Neural progenitor cell (in vitro differentiated cells): Measurements from ENCODE around the gene FRMPD4. TPM values are rescaled to one million over a fixed set of nuclear protein-coding genes. Genes with fewer than 3 reads are reported as not detected.

Experiments used
- DNase-seq: peaks from one replicate; pipeline ENCODE4 v3.0.0-alpha.2; 2016; ENCODE audit warnings: low spot score
- H2AFZ ChIP-seq: fragments of 200-600 bp; sonication (generic); replicated peaks from 2 replicates; pipeline ENCODE4 v1.6.1; 2016; ENCODE audit warnings: antibody characterized with exemption
- H3F3A ChIP-seq: fragments of 200-600 bp; sonication (generic); 2 replicates; pipeline ENCODE4 v1.6.1; 2016; ENCODE audit warnings: antibody characterized with exemption, low read depth
- H3K27ac ChIP-seq: fragments of 200-600 bp; sonication (generic); 2 replicates; pipeline ENCODE4 v1.5.1; 2016; ENCODE audit warnings: mild to moderate bottlenecking
- H3K27me3 ChIP-seq: fragments of 200-600 bp; sonication (generic); 2 replicates; pipeline ENCODE4 v1.6.1; 2016; ENCODE audit warnings: mild to moderate bottlenecking, moderate library complexity
- H3K36me3 ChIP-seq: fragments of 200-600 bp; sonication (generic); 2 replicates; pipeline ENCODE4 v1.5.1; 2016
- H3K4me1 ChIP-seq: fragments of 200-600 bp; sonication (generic); 2 replicates; pipeline ENCODE4 v1.6.1; 2016; ENCODE audit warnings: mixed run types
- H3K4me2 ChIP-seq: fragments of 200-600 bp; sonication (generic); 2 replicates; pipeline ENCODE4 v1.6.1; 2016
- H3K4me3 ChIP-seq: fragments of 200-600 bp; sonication (generic); 2 replicates; pipeline ENCODE4 v1.5.1; 2016
- H3K79me2 ChIP-seq: fragments of 200-600 bp; sonication (generic); 2 replicates; pipeline ENCODE4 v1.6.1; 2016; ENCODE audit warnings: low read depth
- H3K9ac ChIP-seq: fragments of 200-600 bp; sonication (generic); 2 replicates; pipeline ENCODE4 v1.6.1; 2016
- H3K9me3 ChIP-seq: fragments of 200-600 bp; sonication (generic); 2 replicates; pipeline ENCODE4 v1.5.1; 2016; ENCODE audit warnings: low read depth
- H4K20me1 ChIP-seq: fragments of 200-600 bp; sonication (generic); 2 replicates; pipeline ENCODE4 v1.6.1; 2016; ENCODE audit warnings: low read depth
- H3K27ac Mint-ChIP-seq: 3 replicates; pipeline ENCODE4 v1.8.0; 2021; ENCODE audit warnings: mixed read lengths
- H3K27me3 Mint-ChIP-seq: 2 replicates; pipeline ENCODE4 v1.8.0; 2022; ENCODE audit warnings: low read depth, mild to moderate bottlenecking, inconsistent platforms, moderate library complexity, mixed read lengths; ENCODE audit not compliant: insufficient read depth
- H3K36me3 Mint-ChIP-seq: 3 replicates; pipeline ENCODE4 v1.8.0; 2021; ENCODE audit warnings: mixed read lengths
- H3K4me1 Mint-ChIP-seq: 3 replicates; pipeline ENCODE4 v1.8.0; 2021; ENCODE audit warnings: mixed read lengths
- H3K4me3 Mint-ChIP-seq: 3 replicates; pipeline ENCODE4 v1.8.0; 2021; ENCODE audit warnings: mild to moderate bottlenecking, moderate library complexity, mixed read lengths
- H3K9me3 Mint-ChIP-seq: 3 replicates; pipeline ENCODE4 v1.8.0; 2020; ENCODE audit warnings: mixed read lengths
- CTCF ChIP-seq: fragments of 200-600 bp; sonication (generic); IDR thresholded peaks from 2 replicates; pipeline ENCODE4 v1.5.1; 2017; ENCODE audit warnings: antibody characterized with exemption, mild to moderate bottlenecking
- EZH2 ChIP-seq: fragments of 200-600 bp; sonication (generic); IDR thresholded peaks from 2 replicates; pipeline ENCODE4 v1.6.1; 2017; ENCODE audit warnings: antibody characterized with exemption, mild to moderate bottlenecking, moderate library complexity
- EZH2phosphoT487 ChIP-seq: fragments of 200-600 bp; sonication (generic); IDR thresholded peaks from 2 replicates; pipeline ENCODE4 v1.6.1; 2017; ENCODE audit warnings: antibody characterized with exemption
- total RNA-seq: library from RNA; depleted of rRNA; stranded (reverse); fragments of >200 nt; gene quantifications from 2 replicates; pipeline ENCODE4 v1.2.3, GENCODE V29; 2015; ENCODE audit warnings: low replicate concordance

FRMPD4 gene
- total RNA-seq, 1 donor from 2014 or later = not detected

GRCh38 chrX:12292996-12293765 is 154.9 kb downstream of the FRMPD4 start:
- Histone ChIP-seq H3K79me2 (no peaks in the 10 kb centered on the region), H3K36me3 (no peaks in the 10 kb centered on the region), H3K4me1 (no peaks in the 10 kb centered on the region), H3K27ac (no peak overlapping the region), H3F3A (no peaks in the 10 kb centered on the region), H3K9ac (no peak overlapping the region), H3K27me3 (no peaks in the 10 kb centered on the region), H3K4me2 (no peak overlapping the region), H2AFZ (no peak overlapping the region), H3K9me3 (no peaks in the 10 kb centered on the region), H4K20me1 (no peaks in the 10 kb centered on the region), H3K4me3 (no peak overlapping the region)
- no peaks in the 10 kb centered on the region for H3K4me1 Mint-ChIP-seq
- no peak overlapping the region for H3K27ac Mint-ChIP-seq
- no peaks in the 10 kb centered on the region for H3K27me3 Mint-ChIP-seq
- no peaks in the 10 kb centered on the region for H3K36me3 Mint-ChIP-seq
- no peak for DNase-seq
- no peak for TF ChIP-seq CTCF
- no peak for TF ChIP-seq EZH2
- no peak for TF ChIP-seq EZH2phosphoT487
- no peaks in the 10 kb centered on the region for H3K9me3 Mint-ChIP-seq
- no peak overlapping the region for H3K4me3 Mint-ChIP-seq

- Mint-ChIP-seq H3K4me3 (no peak overlapping the region), H3K4me1 (no peaks in the 10 kb centered on the region), H3K27ac (no peak overlapping the region), H3K9me3 (no peaks in the 10 kb centered on the region), H3K36me3 (no peaks in the 10 kb centered on the region), H3K27me3 (no peaks in the 10 kb centered on the region)
- Histone ChIP-seq H3K4me3 (no peak overlapping the region), H3K27ac (no peak overlapping the region), H3K36me3 (no peaks in the 10 kb centered on the region), H3K9me3 (no peaks in the 10 kb centered on the region), H3K9ac (no peak overlapping the region), H3K4me2 (no peak overlapping the region), H3K79me2 (no peaks in the 10 kb centered on the region), H2AFZ (no peak overlapping the region), H4K20me1 (no peaks in the 10 kb centered on the region), H3K4me1 (no peaks in the 10 kb centered on the region), H3K27me3 (no peaks in the 10 kb centered on the region), H3F3A (no peaks in the 10 kb centered on the region)
- TF ChIP-seq EZH2phosphoT487 (no peak), EZH2 (no peak), CTCF (no peak)
- no peak for DNase-seq
Measured at GRCh38 chrX:12297353-12297752, 159.1 kb downstream of the FRMPD4 start.

- DNase-seq = no peak
- no peak overlapping the region for H3K9ac ChIP-seq
- H3K36me3 Mint-ChIP-seq = no peaks in the 10 kb centered on the region
- H3K4me1 ChIP-seq = no peaks in the 10 kb centered on the region
- no peaks in the 10 kb centered on the region for H3K4me1 Mint-ChIP-seq
- no peaks in the 10 kb centered on the region for H3K9me3 ChIP-seq
- H3K36me3 ChIP-seq = no peaks in the 10 kb centered on the region
- H4K20me1 ChIP-seq = no peaks in the 10 kb centered on the region
- no peak overlapping the region for H3K27ac ChIP-seq
- H3K79me2 ChIP-seq = no peaks in the 10 kb centered on the region
- H3F3A ChIP-seq = no peaks in the 10 kb centered on the region
- TF ChIP-seq CTCF (no peak), EZH2 (no peak), EZH2phosphoT487 (no peak)
- H3K4me3 ChIP-seq = no peak overlapping the region
- no peak overlapping the region for H2AFZ ChIP-seq
- no peak overlapping the region for H3K4me2 ChIP-seq
- H3K9me3 Mint-ChIP-seq = no peaks in the 10 kb centered on the region
- H3K27ac Mint-ChIP-seq = no peak overlapping the region
- H3K27me3 ChIP-seq = no peaks in the 10 kb centered on the region
- no peaks in the 10 kb centered on the region for H3K27me3 Mint-ChIP-seq
- H3K4me3 Mint-ChIP-seq = no peak overlapping the region
Measured at GRCh38 chrX:12301288-12301687, 163.0 kb downstream of the FRMPD4 start.
